GM23248 (cell line): ENCODE results near the gene PRKRIP1. TPM values are rescaled to one million over a fixed set of nuclear protein-coding genes. Genes with fewer than 3 reads are reported as not detected.

Experiments
- DNase-seq: peaks from one replicate; pipeline ENCODE4 v3.0.0-alpha.2; 2015
- H2AFZ ChIP-seq: fragments of 200-600 bp; sonication (generic); 2 replicates; pipeline ENCODE4 v1.6.1; 2016; ENCODE audit warnings: antibody characterized with exemption
- H3F3A ChIP-seq: fragments of 200-600 bp; sonication (generic); 2 replicates; pipeline ENCODE4 v1.6.1; 2016; ENCODE audit warnings: mild to moderate bottlenecking, antibody characterized with exemption, mixed run types; ENCODE audit not compliant: insufficient read depth
- H3K27ac ChIP-seq: fragments of 200-600 bp; sonication (generic); 2 replicates; pipeline ENCODE4 v1.5.1; 2016; ENCODE audit warnings: mild to moderate bottlenecking
- H3K27me3 ChIP-seq: fragments of 200-600 bp; sonication (generic); replicated peaks from 2 replicates; pipeline ENCODE4 v1.6.1; 2016; ENCODE audit warnings: mild to moderate bottlenecking; ENCODE audit not compliant: insufficient read depth
- H3K36me3 ChIP-seq: fragments of 200-600 bp; sonication (generic); 2 replicates; pipeline ENCODE4 v1.6.1; 2016; ENCODE audit warnings: low read depth, mild to moderate bottlenecking
- H3K4me1 ChIP-seq: fragments of 200-600 bp; sonication (generic); 2 replicates; pipeline ENCODE4 v1.6.1; 2016; ENCODE audit warnings: mild to moderate bottlenecking; ENCODE audit not compliant: insufficient read depth
- H3K4me2 ChIP-seq: fragments of 200-600 bp; sonication (generic); one replicate; pipeline ENCODE4 v1.6.1; 2016; ENCODE audit warnings: mild to moderate bottlenecking; ENCODE audit not compliant: unreplicated experiment
- H3K4me3 ChIP-seq: fragments of 200-600 bp; sonication (generic); 2 replicates; pipeline ENCODE4 v1.5.1; 2016; ENCODE audit warnings: mild to moderate bottlenecking
- H3K79me2 ChIP-seq: fragments of 200-600 bp; sonication (generic); 2 replicates; pipeline ENCODE4 v1.6.1; 2016; ENCODE audit warnings: mild to moderate bottlenecking; ENCODE audit not compliant: insufficient read depth
- H3K9ac ChIP-seq: fragments of 200-600 bp; sonication (generic); 2 replicates; pipeline ENCODE4 v1.6.1; 2016; ENCODE audit warnings: mild to moderate bottlenecking
- H3K9me2 ChIP-seq: fragments of 200-600 bp; sonication (generic); 2 replicates; pipeline ENCODE4 v1.6.1; 2016; ENCODE audit warnings: mixed run types, mild to moderate bottlenecking, moderate library complexity; ENCODE audit not compliant: insufficient read depth
- H3K9me3 ChIP-seq: fragments of 200-600 bp; sonication (generic); one replicate; pipeline ENCODE4 v1.6.1; 2017; ENCODE audit warnings: low read depth
- H4K20me1 ChIP-seq: fragments of 200-600 bp; sonication (generic); 2 replicates; pipeline ENCODE4 v1.6.0; 2016; ENCODE audit not compliant: insufficient read depth
- EZH2 ChIP-seq: fragments of 200-600 bp; sonication (generic); IDR thresholded peaks from 2 replicates; pipeline ENCODE4 v1.6.1; 2018; ENCODE audit warnings: antibody characterized with exemption, mild to moderate bottlenecking; ENCODE audit not compliant: insufficient read depth, poor library complexity, severe bottlenecking
- EZH2phosphoT487 ChIP-seq: fragments of 200-600 bp; sonication (generic); IDR thresholded peaks from 2 replicates; pipeline ENCODE4 v1.6.1; 2018; ENCODE audit warnings: antibody characterized with exemption, moderate library complexity, mild to moderate bottlenecking, low read depth; ENCODE audit not compliant: insufficient read depth
- WGBS, 2 experiments: methylation state at CpG; one replicate each; pipeline ENCODE4 v1.1.6; 2015 to 2017; ENCODE audit warnings: low lambda C conversion rate in 2 of 2, low coverage in 1 of 2; ENCODE audit errors: missing lambda C conversion rate in 2 of 2; 5-methylcytosine and 5-hydroxymethylcytosine counted together
- in situ Hi-C: fragments of 300-500 bp; cut with MboI; formaldehyde crosslinking; loops from 2 replicates; pipeline ENCODE4 v1.15.0; 2020
- polyA plus RNA-seq: library from polyadenylated mRNA; unstranded; fragments of >200 nt; fragmentation: Nextera tagmentation; extraction: Ambion mirVana; gene quantifications from 2 replicates; pipeline ENCODE4 v1.2.1, GENCODE V29; 2016
- total RNA-seq: library from RNA; depleted of rRNA; stranded (reverse); fragments of >200 nt; shearing (Covaris generic); gene quantifications from 2 replicates; pipeline ENCODE4 v1.2.3, GENCODE V29; 2014

PRKRIP1 gene
- total and polyA plus RNA-seq, 2 experiments from 2014 or later = 17.3 to 19.1 TPM

DNA sequence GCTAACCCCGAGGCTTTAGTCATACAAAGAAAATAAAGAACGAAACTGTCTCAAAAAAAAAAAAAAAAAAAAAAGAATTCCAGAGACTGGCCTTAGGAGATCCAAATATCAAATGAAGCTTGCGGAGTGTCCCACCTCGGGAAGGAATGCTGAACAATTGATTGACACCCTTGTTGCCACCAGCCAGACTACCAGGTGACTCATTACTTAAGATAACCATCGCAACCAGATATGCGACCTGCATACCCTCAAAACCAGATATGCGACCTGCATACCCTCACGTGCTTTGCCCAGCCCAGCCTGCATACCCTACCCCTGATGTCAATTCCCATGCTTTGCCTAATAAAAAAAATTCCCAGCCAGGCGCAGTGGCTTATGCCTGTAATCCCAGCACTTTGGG, 2.7 kb upstream of the PRKRIP1 start:
- Histone ChIP-seq H3K79me2 (peaks cover 21% of the 10 kb centered on the region), H3K4me1 (peaks cover 5% of the 10 kb centered on the region; the same call in 1 of the 2 replicates), H3K4me2 (no peak overlapping the region), H3K9me3 (no peaks in the 10 kb centered on the region), H3K4me3 (no peak overlapping the region), H3K27ac (no peak overlapping the region), H2AFZ (no peak overlapping the region), H3K27me3 (no peaks in the 10 kb centered on the region), H3F3A (peaks cover 7% of the 10 kb centered on the region; the same call in 1 of the 2 replicates), H3K9ac (no peak overlapping the region), H4K20me1 (no peaks in the 10 kb centered on the region), H3K36me3 (no peaks in the 10 kb centered on the region), H3K9me2 (no peaks in the 10 kb centered on the region)
- TF ChIP-seq EZH2 = no peak
- no peak for TF ChIP-seq EZH2phosphoT487
- no peak for DNase-seq
- in situ Hi-C loops = loop anchor here (10.0 kb wide), 1 partner anchor 109 kb away; the partner anchor contains the start of gene SH2B2
- WGBS, 2 experiments = 94 to 96% methylated on average over 8 to 9 of the region's 9 CpGs

DNA sequence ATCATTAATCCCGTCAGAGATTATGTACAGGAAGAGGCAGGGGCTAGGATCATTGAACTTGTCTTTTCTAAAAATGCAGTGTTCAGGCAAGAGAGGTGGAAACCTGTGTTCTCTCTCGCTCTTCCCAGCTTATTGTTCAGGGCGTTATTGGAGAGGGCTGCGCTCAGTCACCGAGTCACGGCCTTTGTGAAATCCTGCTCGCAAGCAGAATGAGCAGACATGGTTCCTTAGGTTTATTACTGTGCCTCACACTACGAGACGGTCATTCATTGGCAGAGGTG, 631 bp upstream of the PRKRIP1 start:
- peaks cover 4% of the 10 kb centered on the region; the same call in 1 of the 2 replicates for H3K36me3 ChIP-seq
- H4K20me1 ChIP-seq = no peaks in the 10 kb centered on the region
- no peaks in the 10 kb centered on the region for H3K9me2 ChIP-seq
- no peaks in the 10 kb centered on the region for H3K9me3 ChIP-seq
- H3K9ac ChIP-seq = peak overlapping the region; percentile 90
- no peaks in the 10 kb centered on the region for H3K27me3 ChIP-seq
- peaks cover 7% of the 10 kb centered on the region; the same call in 1 of the 2 replicates for H3F3A ChIP-seq
- H3K79me2 ChIP-seq = peaks cover 31% of the 10 kb centered on the region
- in situ Hi-C loops = loop anchor here (10.0 kb wide), 1 partner anchor 111 kb away; the partner anchor contains the start of gene SH2B2
- peak overlapping the region; percentile 92 for H3K4me2 ChIP-seq
- TF ChIP-seq EZH2 (no peak), EZH2phosphoT487 (no peak)
- DNase-seq = peak; percentile 63
- H3K4me1 ChIP-seq = peaks cover 5% of the 10 kb centered on the region; the same call in 1 of the 2 replicates
- 7 to 14% methylated on average over 9 of the region's 9 CpGs for WGBS, 2 experiments
- peak overlapping the region; percentile 87 for H3K27ac ChIP-seq
- peak overlapping the region; percentile 82 for H3K4me3 ChIP-seq
- peak overlapping the region; percentile 91 for H2AFZ ChIP-seq

DNA sequence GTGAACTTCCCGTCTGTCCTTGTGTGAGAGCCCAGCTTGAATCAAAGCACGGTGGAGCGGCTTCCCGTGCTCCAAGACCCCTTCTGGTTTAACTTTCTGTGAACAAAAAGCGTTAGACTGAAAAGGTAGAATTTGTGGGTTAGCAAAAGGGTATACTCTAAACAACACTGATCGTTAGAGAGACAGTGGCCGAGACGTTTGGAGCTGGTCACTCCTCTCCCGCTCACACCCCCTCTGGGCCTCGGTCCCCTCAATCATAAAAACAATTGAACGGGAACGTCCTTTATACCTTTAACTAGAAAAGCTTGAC, 502 bp downstream of the PRKRIP1 start:
- H3K36me3 ChIP-seq = peaks cover 14% of the 10 kb centered on the region
- H3K9ac ChIP-seq = peak overlapping the region; percentile 90
- no peaks in the 10 kb centered on the region for H3K9me2 ChIP-seq
- H3K79me2 ChIP-seq = peaks cover 31% of the 10 kb centered on the region
- H3K4me2 ChIP-seq = peak overlapping the region; percentile 91
- no peak for DNase-seq
- no peaks in the 10 kb centered on the region for H3K27me3 ChIP-seq
- no peaks in the 10 kb centered on the region for H3K9me3 ChIP-seq
- H2AFZ ChIP-seq = peak overlapping the region; percentile 91
- H4K20me1 ChIP-seq = no peaks in the 10 kb centered on the region
- H3K27ac ChIP-seq = peak overlapping the region; percentile 87
- in situ Hi-C loops = loop anchor here (10.0 kb wide), 1 partner anchor 112 kb away; the partner anchor contains the start of gene SH2B2
- H3K4me3 ChIP-seq = peak overlapping the region; percentile 82
- peaks cover 7% of the 10 kb centered on the region; the same call in 1 of the 2 replicates for H3F3A ChIP-seq
- 0 to 2% methylated on average over 12 of the region's 12 CpGs for WGBS, 2 experiments
- TF ChIP-seq EZH2phosphoT487 (no peak), EZH2 (no peak)
- peaks cover 5% of the 10 kb centered on the region; the same call in 1 of the 2 replicates for H3K4me1 ChIP-seq

- TF ChIP-seq EZH2 = no peak
- no peak for TF ChIP-seq EZH2phosphoT487
- H4K20me1 ChIP-seq = no peaks in the 10 kb centered on the region
- WGBS, 2 experiments = 98 to 99% methylated on average over 8 of the region's 8 CpGs
Measured at GRCh38 chr7:102398543-102398942, 2.4 kb downstream of the PRKRIP1 start.

GRCh38 chr7:102400360-102400759, 4.2 kb downstream of the PRKRIP1 start:
- 81% methylated on average over 5 of the region's 5 CpGs for WGBS, 2 experiments

More at GRCh38 chr7:102398543-102398942, 2.4 kb downstream of the PRKRIP1 start:
- Histone ChIP-seq H3K4me2 (no peak overlapping the region), H3K9me2 (no peaks in the 10 kb centered on the region), H3K9me3 (no peaks in the 10 kb centered on the region), H3K4me1 (peaks cover 5% of the 10 kb centered on the region; the same call in 1 of the 2 replicates), H3K4me3 (no peak overlapping the region), H2AFZ (no peak overlapping the region), H3K79me2 (peaks cover 31% of the 10 kb centered on the region), H3K27me3 (no peaks in the 10 kb centered on the region), H3K9ac (no peak overlapping the region), H3K36me3 (peaks cover 26% of the 10 kb centered on the region), H3F3A (peaks cover 7% of the 10 kb centered on the region; the same call in 1 of the 2 replicates), H3K27ac (no peak overlapping the region)
- DNase-seq = no peak
- in situ Hi-C loops = loop anchor here (10.0 kb wide), 1 partner anchor 114 kb away; the partner anchor contains the start of gene SH2B2

More at GRCh38 chr7:102400360-102400759, 4.2 kb downstream of the PRKRIP1 start:
- no peak overlapping the region for H3K4me2 ChIP-seq
- H3K4me1 ChIP-seq = peaks cover 5% of the 10 kb centered on the region; the same call in 1 of the 2 replicates
- no peak overlapping the region for H3K9ac ChIP-seq
- H3K9me2 ChIP-seq = no peaks in the 10 kb centered on the region
- H3K79me2 ChIP-seq = peaks cover 31% of the 10 kb centered on the region
- 0 out of 2 replicates have a peak, but pooled peaks cover 1% of the 10 kb centered on the region for H3F3A ChIP-seq
- TF ChIP-seq EZH2 (no peak), EZH2phosphoT487 (no peak)
- no peak overlapping the region for H2AFZ ChIP-seq
- no peaks in the 10 kb centered on the region for H3K27me3 ChIP-seq
- in situ Hi-C loops = no loop called here
- no peaks in the 10 kb centered on the region for H4K20me1 ChIP-seq
- peaks cover 34% of the 10 kb centered on the region for H3K36me3 ChIP-seq
- DNase-seq = no peak
- H3K27ac ChIP-seq = no peak overlapping the region
- no peak overlapping the region for H3K4me3 ChIP-seq
- H3K9me3 ChIP-seq = no peaks in the 10 kb centered on the region
